ENCODE results near the gene RNF14.

RNF14 gene

DNA sequence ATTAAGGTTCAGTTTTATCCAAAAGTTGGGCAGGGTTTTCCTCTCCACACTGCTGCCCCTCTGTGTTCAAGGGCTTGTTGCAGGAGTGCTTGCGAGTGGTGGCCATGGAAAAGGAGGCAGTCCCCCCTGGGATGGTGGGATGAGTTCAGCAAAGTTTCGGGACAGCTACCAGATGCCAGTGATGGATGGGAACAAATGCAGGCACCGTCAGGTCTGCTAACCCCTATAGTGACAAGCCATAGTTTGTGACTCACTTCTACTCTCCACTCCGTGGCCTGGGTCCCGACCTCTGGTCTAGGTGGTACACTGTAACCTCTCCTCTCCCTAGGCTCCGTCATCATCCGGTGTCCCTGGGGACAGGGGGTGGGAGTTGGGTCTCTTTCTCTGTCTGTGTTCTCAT is 3.8 kb upstream of the RNF14 start:
- Histone ChIP-seq H3K9me3 (ENCODE audit: insufficient read depth, low read depth, low read length) (no peaks in the 10 kb centered on the region), H3K36me3 (ENCODE audit: insufficient read depth, low read depth, low read length) (no peaks in the 10 kb centered on the region), H3K27ac (ENCODE audit: low read length) (no peak overlapping the region), H3K4me3 (ENCODE audit: low read length) (no peak overlapping the region), H3K4me1 (ENCODE audit: insufficient read depth, low read length) (peaks cover 13% of the 10 kb centered on the region; the same call in 1 of the 2 replicates), H3K27me3 (ENCODE audit: insufficient read depth, low read length) (no peaks in the 10 kb centered on the region), H3K9ac (ENCODE audit: low read depth, low read length) (no peak overlapping the region)

DNA sequence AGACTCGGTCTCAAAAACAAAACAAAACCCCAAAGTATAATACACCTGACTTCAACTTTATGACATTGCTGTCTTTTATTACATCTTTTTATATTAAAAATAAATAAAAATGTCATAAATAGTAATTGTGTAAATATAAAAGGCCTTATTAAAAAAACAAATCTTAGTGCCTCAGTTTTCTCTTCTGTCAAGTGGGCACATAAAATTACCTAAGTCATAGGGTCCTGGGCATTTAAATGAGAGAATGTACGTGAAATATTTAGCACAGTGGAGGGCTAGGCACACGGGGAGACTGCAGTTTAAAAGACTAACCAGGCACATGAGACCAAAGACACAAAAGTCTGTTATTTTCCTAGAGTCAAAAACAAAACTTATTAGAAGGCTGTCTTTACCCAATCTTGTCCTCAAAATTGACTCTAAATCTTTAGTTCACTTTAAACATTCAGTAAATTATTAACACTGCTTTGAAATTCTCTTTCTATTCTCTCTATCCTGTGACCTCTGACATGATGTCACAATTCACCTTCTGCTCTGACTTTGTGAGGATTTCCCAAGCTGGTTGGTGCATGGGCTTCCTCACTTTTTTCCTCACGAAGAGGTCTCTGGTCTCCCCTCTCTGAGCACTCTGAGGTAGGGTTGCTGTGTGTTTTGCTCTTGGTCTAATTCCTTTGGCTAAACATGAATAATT is 2.5 kb upstream of the RNF14 start:
- Histone ChIP-seq H3K27me3 (ENCODE audit: insufficient read depth, low read length) (no peaks in the 10 kb centered on the region), H3K9me3 (ENCODE audit: insufficient read depth, low read depth, low read length) (no peaks in the 10 kb centered on the region), H3K27ac (ENCODE audit: low read length) (no peak overlapping the region), H3K9ac (ENCODE audit: low read depth, low read length) (no peak overlapping the region), H3K4me3 (ENCODE audit: low read length) (no peak overlapping the region), H3K36me3 (ENCODE audit: insufficient read depth, low read depth, low read length) (no peaks in the 10 kb centered on the region), H3K4me1 (ENCODE audit: insufficient read depth, low read length) (peaks cover 16% of the 10 kb centered on the region; the same call in 1 of the 2 replicates)

DNA sequence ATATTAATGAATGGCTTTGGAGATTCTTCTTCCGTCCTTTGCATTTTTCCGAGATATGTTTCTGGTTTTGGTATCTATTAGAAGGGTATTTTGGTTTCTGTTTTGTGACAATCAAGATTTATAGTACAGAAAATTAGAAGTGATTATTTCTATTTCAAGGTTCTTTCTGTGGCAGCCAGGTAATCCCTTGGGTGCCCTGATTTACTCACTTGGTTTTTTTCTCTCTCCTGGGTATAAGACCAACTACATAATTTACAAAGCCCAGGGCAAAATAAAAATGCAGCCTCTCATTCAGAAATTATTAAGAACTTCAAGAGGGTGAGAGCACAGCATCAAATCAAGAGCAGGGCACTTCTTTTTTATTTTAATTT is 2.0 kb upstream of the RNF14 start:
- Histone ChIP-seq H3K4me1 (ENCODE audit: insufficient read depth, low read length) (peaks cover 16% of the 10 kb centered on the region; the same call in 1 of the 2 replicates), H3K9ac (ENCODE audit: low read depth, low read length) (no peak overlapping the region), H3K27ac (ENCODE audit: low read length) (no peak overlapping the region)

DNA sequence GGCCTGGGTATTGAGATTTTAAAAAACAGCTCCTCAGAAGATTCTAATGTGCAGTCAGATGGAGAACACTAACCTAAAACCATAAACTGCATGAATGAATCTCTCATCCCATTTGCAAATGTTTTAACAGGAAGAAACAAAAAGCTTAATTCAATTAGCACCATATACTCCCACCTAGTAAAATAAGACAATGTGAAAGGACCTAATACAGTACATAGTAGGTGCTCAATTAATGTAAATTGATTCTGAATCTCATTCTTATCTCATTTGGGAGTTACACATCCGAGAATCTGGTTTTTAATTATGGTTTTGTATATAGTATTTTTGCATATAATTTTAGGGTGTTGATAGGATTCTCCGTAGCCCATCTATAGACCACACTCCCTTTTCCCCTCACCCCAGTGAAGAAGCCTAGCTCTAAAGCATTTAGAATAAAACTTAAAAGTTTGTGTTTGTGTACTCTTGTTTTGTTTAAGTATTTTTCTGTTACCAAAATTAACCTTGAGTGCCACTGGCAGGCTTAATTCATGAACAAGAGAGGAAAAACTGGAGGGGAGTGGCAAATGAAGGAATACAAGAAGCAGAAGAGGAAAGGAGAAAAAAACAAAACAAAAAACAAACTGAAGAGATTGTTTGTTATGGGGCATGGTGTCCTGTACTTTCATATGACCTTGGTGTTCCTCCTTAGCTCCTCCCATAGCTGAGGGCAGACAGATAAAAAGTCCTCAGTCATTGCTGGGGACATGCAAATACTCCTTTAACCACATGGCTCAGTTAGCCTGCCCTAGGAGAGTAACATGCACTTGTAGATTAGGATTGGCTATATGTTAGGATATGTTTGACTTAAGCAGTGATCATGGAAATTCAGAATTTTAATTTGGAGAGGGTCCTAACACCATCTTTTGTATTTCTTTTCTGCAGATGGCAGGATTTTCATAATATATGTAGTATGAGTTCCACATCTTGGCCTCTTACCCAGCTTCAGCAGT is 1.2 kb downstream of the RNF14 start:
- peaks cover 16% of the 10 kb centered on the region; the same call in 1 of the 2 replicates for H3K4me1 ChIP-seq (ENCODE audit: insufficient read depth, low read length)
- no peaks in the 10 kb centered on the region for H3K9me3 ChIP-seq (ENCODE audit: insufficient read depth, low read depth, low read length)

More for the DNA sequence above, 2.0 kb upstream of the RNF14 start:
- no peaks in the 10 kb centered on the region for H3K27me3 ChIP-seq (ENCODE audit: insufficient read depth, low read length)
- no peaks in the 10 kb centered on the region for H3K36me3 ChIP-seq (ENCODE audit: insufficient read depth, low read depth, low read length)
- H3K4me3 ChIP-seq (ENCODE audit: low read length) = no peak overlapping the region
- H3K9me3 ChIP-seq (ENCODE audit: insufficient read depth, low read depth, low read length) = no peaks in the 10 kb centered on the region

DNA sequence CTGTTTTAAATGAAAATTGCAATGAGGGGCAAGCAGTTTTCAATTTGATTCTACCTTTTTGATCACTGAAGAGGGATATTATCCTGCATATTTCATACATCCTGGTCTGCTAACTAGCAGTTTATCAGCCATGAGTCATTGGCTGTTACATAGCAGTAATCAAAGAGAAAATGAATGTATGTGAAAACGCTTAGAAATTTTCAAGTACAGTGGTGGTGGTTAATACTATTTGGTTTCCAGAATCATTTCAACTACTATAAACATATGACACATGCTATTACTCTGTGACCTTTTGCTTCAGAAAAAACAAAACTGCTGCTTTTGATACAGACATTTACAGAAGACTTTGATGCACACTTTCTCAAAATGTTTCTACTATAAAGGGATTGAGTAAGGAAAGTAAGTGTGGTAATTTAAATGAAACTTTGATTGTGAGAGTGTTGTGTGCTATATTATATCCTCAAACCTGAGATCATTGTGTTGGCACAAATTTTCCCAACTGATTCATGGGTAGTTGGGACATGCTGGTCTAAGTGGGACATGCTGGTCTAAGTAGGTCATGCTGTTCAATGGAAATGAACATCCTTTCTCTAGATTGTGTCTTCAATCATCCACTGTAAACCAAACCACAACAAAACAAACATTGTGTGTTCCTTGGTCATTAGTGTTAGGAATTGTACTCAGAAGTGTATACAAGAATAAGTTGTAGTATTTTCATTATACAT is 5.1 kb downstream of the RNF14 start:
- H3K4me3 ChIP-seq (ENCODE audit: low read length) = no peak overlapping the region
- H3K4me1 ChIP-seq (ENCODE audit: insufficient read depth, low read length) = peaks cover 12% of the 10 kb centered on the region; the same call in 1 of the 2 replicates
- H3K36me3 ChIP-seq (ENCODE audit: insufficient read depth, low read depth, low read length) = peaks cover 48% of the 10 kb centered on the region
- no peaks in the 10 kb centered on the region for H3K27me3 ChIP-seq (ENCODE audit: insufficient read depth, low read length)
- no peak overlapping the region for H3K9ac ChIP-seq (ENCODE audit: low read depth, low read length)
- no peaks in the 10 kb centered on the region for H3K9me3 ChIP-seq (ENCODE audit: insufficient read depth, low read depth, low read length)
- no peak overlapping the region for H3K27ac ChIP-seq (ENCODE audit: low read length)

More for the DNA sequence above, 1.2 kb downstream of the RNF14 start:
- H3K4me3 ChIP-seq (ENCODE audit: low read length) = peak overlapping the region; percentile 84
- H3K9ac ChIP-seq (ENCODE audit: low read depth, low read length) = peak overlapping the region; percentile 86; the same call in 1 of the 2 replicates
- H3K27ac ChIP-seq (ENCODE audit: low read length) = no peak overlapping the region
- peaks cover 24% of the 10 kb centered on the region for H3K36me3 ChIP-seq (ENCODE audit: insufficient read depth, low read depth, low read length)
- no peaks in the 10 kb centered on the region for H3K27me3 ChIP-seq (ENCODE audit: insufficient read depth, low read length)

DNA sequence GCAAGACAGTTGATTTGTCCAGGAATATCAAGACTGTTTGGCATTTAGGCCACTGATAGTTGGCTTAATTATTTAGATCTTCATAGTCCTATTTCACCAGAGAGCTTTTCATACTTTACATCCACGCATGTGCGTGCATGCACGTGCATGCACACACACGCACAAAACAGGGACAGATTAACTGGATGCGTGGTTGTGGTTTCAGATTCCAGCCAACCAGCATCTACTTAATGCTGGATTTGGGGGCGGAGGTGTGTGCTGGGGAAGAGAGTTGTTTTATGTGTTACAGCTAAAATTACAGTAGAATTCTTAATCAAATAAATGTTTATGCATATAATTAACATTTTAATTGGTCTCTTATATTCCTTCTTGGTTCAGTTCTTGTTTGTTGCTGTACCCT is 7.3 kb downstream of the RNF14 start:
- H3K9me3 ChIP-seq (ENCODE audit: insufficient read depth, low read depth, low read length) = no peaks in the 10 kb centered on the region
- no peaks in the 10 kb centered on the region for H3K4me1 ChIP-seq (ENCODE audit: insufficient read depth, low read length)
- no peak overlapping the region for H3K27ac ChIP-seq (ENCODE audit: low read length)
- no peaks in the 10 kb centered on the region for H3K27me3 ChIP-seq (ENCODE audit: insufficient read depth, low read length)
- no peak overlapping the region for H3K4me3 ChIP-seq (ENCODE audit: low read length)
- H3K9ac ChIP-seq (ENCODE audit: low read depth, low read length) = no peak overlapping the region
- peaks cover 67% of the 10 kb centered on the region for H3K36me3 ChIP-seq (ENCODE audit: insufficient read depth, low read depth, low read length)

DNA sequence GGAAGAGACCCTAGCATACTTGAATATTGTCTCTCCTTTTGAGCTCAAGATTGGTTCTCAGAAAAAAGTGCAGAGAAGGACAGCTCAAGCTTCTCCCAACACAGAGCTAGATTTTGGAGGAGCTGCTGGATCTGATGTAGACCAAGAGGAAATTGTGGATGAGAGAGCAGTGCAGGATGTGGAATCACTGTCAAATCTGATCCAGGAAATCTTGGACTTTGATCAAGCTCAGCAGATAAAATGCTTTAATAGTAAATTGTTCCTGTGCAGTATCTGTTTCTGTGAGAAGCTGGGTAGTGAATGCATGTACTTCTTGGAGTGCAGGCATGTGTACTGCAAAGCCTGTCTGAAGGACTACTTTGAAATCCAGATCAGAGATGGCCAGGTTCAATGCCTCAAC is 9.5 kb downstream of the RNF14 start:
- H3K9me3 ChIP-seq (ENCODE audit: insufficient read depth, low read depth, low read length) = no peaks in the 10 kb centered on the region
- H3K4me3 ChIP-seq (ENCODE audit: low read length) = no peak overlapping the region
- H3K36me3 ChIP-seq (ENCODE audit: insufficient read depth, low read depth, low read length) = peaks cover 77% of the 10 kb centered on the region
- H3K27me3 ChIP-seq (ENCODE audit: insufficient read depth, low read length) = no peaks in the 10 kb centered on the region
- H3K9ac ChIP-seq (ENCODE audit: low read depth, low read length) = no peak overlapping the region
- H3K4me1 ChIP-seq (ENCODE audit: insufficient read depth, low read length) = no peaks in the 10 kb centered on the region
- no peak overlapping the region for H3K27ac ChIP-seq (ENCODE audit: low read length)

DNA sequence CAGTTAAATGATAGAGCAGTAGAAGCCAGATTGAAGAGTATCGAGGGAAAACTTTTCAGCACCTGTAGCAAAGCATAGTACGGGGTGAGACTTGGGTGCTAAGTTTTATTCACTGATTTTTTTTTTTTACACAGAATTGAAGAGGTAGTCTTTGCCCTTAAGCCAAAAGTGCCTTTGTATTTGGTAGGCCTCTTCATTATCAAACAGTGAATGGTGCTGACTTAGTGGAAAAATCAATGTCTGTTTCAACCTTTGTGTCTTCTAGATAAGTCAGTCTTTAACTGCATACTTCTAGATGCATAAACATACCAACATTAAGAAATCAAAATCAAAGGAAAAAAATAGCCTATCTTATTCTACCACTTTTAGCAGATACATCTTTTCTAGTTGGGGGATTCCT is 13.7 kb downstream of the RNF14 start:
- H3K4me1 ChIP-seq (ENCODE audit: insufficient read depth, low read length) = no peaks in the 10 kb centered on the region
- peaks cover 86% of the 10 kb centered on the region for H3K36me3 ChIP-seq (ENCODE audit: insufficient read depth, low read depth, low read length)
- no peak overlapping the region for H3K27ac ChIP-seq (ENCODE audit: low read length)
- H3K27me3 ChIP-seq (ENCODE audit: insufficient read depth, low read length) = no peaks in the 10 kb centered on the region
- H3K9me3 ChIP-seq (ENCODE audit: insufficient read depth, low read depth, low read length) = no peaks in the 10 kb centered on the region
- no peak overlapping the region for H3K9ac ChIP-seq (ENCODE audit: low read depth, low read length)
- H3K4me3 ChIP-seq (ENCODE audit: low read length) = no peak overlapping the region

DNA sequence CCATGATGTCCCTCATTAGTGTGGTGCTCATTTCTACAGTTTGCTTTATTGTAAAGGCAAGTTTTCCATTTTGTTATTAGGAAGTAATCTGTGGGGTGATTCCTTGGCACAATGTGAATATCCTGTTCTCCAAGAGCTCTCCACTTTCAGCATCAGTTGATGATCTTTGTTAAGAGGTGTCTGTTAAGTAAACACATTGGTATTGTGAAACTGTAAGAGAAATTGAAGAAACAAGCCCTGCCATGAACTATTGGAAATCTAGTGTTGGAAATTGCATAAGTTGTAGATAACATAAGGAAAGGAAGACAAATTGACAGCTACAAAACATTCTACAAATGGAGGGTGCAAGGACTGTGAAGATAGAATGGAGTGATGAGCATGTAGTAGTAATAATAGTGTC is 17.2 kb downstream of the RNF14 start:
- no peak overlapping the region for H3K27ac ChIP-seq (ENCODE audit: low read length)
- no peaks in the 10 kb centered on the region for H3K4me1 ChIP-seq (ENCODE audit: insufficient read depth, low read length)
- H3K27me3 ChIP-seq (ENCODE audit: insufficient read depth, low read length) = no peaks in the 10 kb centered on the region
- no peak overlapping the region for H3K4me3 ChIP-seq (ENCODE audit: low read length)
- H3K9ac ChIP-seq (ENCODE audit: low read depth, low read length) = no peak overlapping the region
- peaks cover 61% of the 10 kb centered on the region for H3K36me3 ChIP-seq (ENCODE audit: insufficient read depth, low read depth, low read length)
- no peaks in the 10 kb centered on the region for H3K9me3 ChIP-seq (ENCODE audit: insufficient read depth, low read depth, low read length)

DNA sequence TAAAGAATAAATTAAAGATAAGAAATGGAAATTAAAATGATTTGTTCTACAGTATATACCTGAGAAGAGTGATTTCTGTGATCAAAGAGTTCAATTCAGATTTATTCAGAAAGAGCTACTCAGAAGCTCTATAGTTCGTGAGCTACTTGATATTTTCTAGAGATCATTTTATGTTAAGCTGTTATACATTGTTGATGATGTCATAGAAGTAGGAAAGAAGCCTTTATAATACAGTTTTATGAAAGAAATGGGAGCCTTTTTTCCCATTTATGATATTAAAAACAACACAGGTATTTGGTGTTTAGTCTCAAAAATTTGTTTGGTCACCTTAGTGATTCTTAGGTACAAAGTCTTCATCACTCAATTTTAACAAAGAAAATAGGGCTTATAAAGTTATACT is 20.8 kb downstream of the RNF14 start:
- Histone ChIP-seq H3K9ac (ENCODE audit: low read depth, low read length) (no peak overlapping the region), H3K4me1 (ENCODE audit: insufficient read depth, low read length) (no peaks in the 10 kb centered on the region), H3K36me3 (ENCODE audit: insufficient read depth, low read depth, low read length) (peaks cover 42% of the 10 kb centered on the region), H3K9me3 (ENCODE audit: insufficient read depth, low read depth, low read length) (no peaks in the 10 kb centered on the region), H3K4me3 (ENCODE audit: low read length) (no peak overlapping the region), H3K27ac (ENCODE audit: low read length) (no peak overlapping the region), H3K27me3 (ENCODE audit: insufficient read depth, low read length) (no peaks in the 10 kb centered on the region)

DNA sequence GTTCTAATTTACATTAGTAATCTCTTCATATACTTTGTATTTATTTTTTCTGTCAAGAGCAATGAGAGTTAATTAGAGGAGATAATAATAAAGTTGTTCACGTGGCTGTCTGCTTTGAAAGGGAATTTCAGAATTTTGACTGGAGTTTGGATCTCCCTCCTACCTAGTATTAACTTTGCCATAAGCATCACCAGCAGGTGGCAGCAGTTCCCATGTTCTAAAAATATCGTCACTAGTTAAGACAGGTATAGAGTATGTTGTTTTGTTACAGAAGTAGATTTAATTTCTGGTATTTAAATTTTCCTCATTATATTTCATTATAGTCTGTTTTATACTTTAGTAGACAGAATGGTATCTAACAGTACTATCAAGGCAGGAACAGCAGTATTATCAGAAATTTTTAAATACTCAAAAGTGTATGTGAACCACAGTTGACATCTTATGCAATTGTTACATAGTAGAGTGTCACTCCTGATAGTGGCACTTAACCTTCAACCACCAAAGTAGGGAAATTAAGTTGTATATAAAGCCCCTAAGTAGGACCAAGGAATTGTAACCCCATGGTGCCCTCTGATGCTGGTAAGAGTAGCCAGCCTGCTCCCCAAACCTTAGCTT is 23.6 kb downstream of the RNF14 start:
- H3K27ac ChIP-seq (ENCODE audit: low read length) = no peak overlapping the region
- H3K36me3 ChIP-seq (ENCODE audit: insufficient read depth, low read depth, low read length) = peaks cover 19% of the 10 kb centered on the region
- no peak overlapping the region for H3K9ac ChIP-seq (ENCODE audit: low read depth, low read length)
- no peaks in the 10 kb centered on the region for H3K9me3 ChIP-seq (ENCODE audit: insufficient read depth, low read depth, low read length)
- H3K4me1 ChIP-seq (ENCODE audit: insufficient read depth, low read length) = no peaks in the 10 kb centered on the region
- H3K27me3 ChIP-seq (ENCODE audit: insufficient read depth, low read length) = no peaks in the 10 kb centered on the region
- H3K4me3 ChIP-seq (ENCODE audit: low read length) = no peak overlapping the region

All from iPS-20b (cell line).